Activated CD4-positive, alpha-beta T cell treated with anti-CD3 and anti-CD28 coated beads for 48 hours (primary cell): Measurements from ENCODE around the gene MSANTD1.

Source experiments
- DNase-seq: peaks from one replicate; pipeline ENCODE4 v3.0.0-alpha.2; 2020

Gene MSANTD1

GRCh38 chr4:3304831-3305609, 56.1 kb downstream of the MSANTD1 start:
- DNase-seq, result no peak

GRCh38 chr4:3305610-3306371, 56.8 kb downstream of the MSANTD1 start:
- no peak for DNase-seq
